Measurements from ENCODE around the gene ZNF605. TPM values are rescaled to one million over a fixed set of nuclear protein-coding genes. Genes with fewer than 3 reads are reported as not detected.

The ZNF605 gene
- total and polyA plus RNA-seq, 10 of the 15 experiments (the other 5 are each of a cell fraction or from before 2014, with no cell fraction given) = 0.95 to 4.8 (median 2.5) TPM

GRCh38 chr12:132869551-132869950 lies 86.6 kb downstream of the ZNF605 start (continued):
- no peak for TF ChIP-seq NRF1 (conservative IDR thresholded peaks at IDR 0.05; ENCODE audit: low read depth, low read length)

Small RNA genes lying within 50 kb of the gene (small RNA-seq; reads per million reads assigned to genes)
- not detected for gene RNU4ATAC12P

Other genes with a start within 250 kb of the ZNF605 start
Only the 7 nearest of the 10 such genes appear.
- gene GOLGA3, start 127.4 kb downstream of the ZNF605 start, total RNA-seq (2014; rRNA removed) = 30.5 and 33.2 TPM in 2 replicates
- 17.4 and 18.6 TPM in 2 replicates for gene GOLGA3, start 127.4 kb downstream of the ZNF605 start, total RNA-seq (2014; rRNA removed; fragmentation: Illumina TruSeq; extraction: Trizol)
- 36.3 and 42.7 TPM in 2 replicates for gene GOLGA3, start 127.4 kb downstream of the ZNF605 start, total RNA-seq (2021)
- gene GOLGA3, start 127.4 kb downstream of the ZNF605 start, polyA plus RNA-seq (2011; rRNA removed) = 5.7 and 9.7 TPM in 2 replicates
- gene GOLGA3, start 127.4 kb downstream of the ZNF605 start, polyA plus RNA-seq (2014; fragmentation: Illumina TruSeq; extraction: Trizol) = 4.6 and 8.3 TPM in 2 replicates
- gene GOLGA3, start 127.4 kb downstream of the ZNF605 start, polyA plus RNA-seq (2014; fragmentation: Nextera tagmentation; extraction: Ambion mirVana) = 1 to 10 TPM; 2.0 to 3.7 TPM
- 16.0 and 21.5 TPM in 2 replicates for gene GOLGA3, start 127.4 kb downstream of the ZNF605 start, polyA plus RNA-seq (2014; rRNA removed)
- gene GOLGA3, start 127.4 kb downstream of the ZNF605 start, polyA plus RNA-seq (2016; fragmentation: Nextera tagmentation; extraction: Ambion mirVana) = 10 to 100 TPM; 14.4 to 16.8 TPM
- gene CHFR, start 68.7 kb downstream of the ZNF605 start, total RNA-seq (2014; rRNA removed) = 33.6 and 42.0 TPM in 2 replicates
- 26.3 and 28.8 TPM in 2 replicates for gene CHFR, start 68.7 kb downstream of the ZNF605 start, total RNA-seq (2014; rRNA removed; fragmentation: Illumina TruSeq; extraction: Trizol)
- gene CHFR, start 68.7 kb downstream of the ZNF605 start, total RNA-seq (2021) = 40.9 and 43.4 TPM in 2 replicates
- 49.4 and 50.1 TPM in 2 replicates for gene CHFR, start 68.7 kb downstream of the ZNF605 start, polyA plus RNA-seq (2011; rRNA removed)
- gene CHFR, start 68.7 kb downstream of the ZNF605 start, polyA plus RNA-seq (2014; fragmentation: Illumina TruSeq; extraction: Trizol) = 30.8 and 40.0 TPM in 2 replicates
- 1 to 10 TPM; 1.1 to 2.1 TPM for gene CHFR, start 68.7 kb downstream of the ZNF605 start, polyA plus RNA-seq (2014; fragmentation: Nextera tagmentation; extraction: Ambion mirVana)
- gene CHFR, start 68.7 kb downstream of the ZNF605 start, polyA plus RNA-seq (2014; rRNA removed) = 45.1 and 47.3 TPM in 2 replicates
- gene CHFR, start 68.7 kb downstream of the ZNF605 start, polyA plus RNA-seq (2016; fragmentation: Nextera tagmentation; extraction: Ambion mirVana) = 10 to 100 TPM; 21.1 to 23.7 TPM
- gene ZNF26, start 30.1 kb upstream of the ZNF605 start, total RNA-seq (2014; rRNA removed) = 7.2 and 17.1 TPM in 2 replicates
- gene ZNF26, start 30.1 kb upstream of the ZNF605 start, total RNA-seq (2014; rRNA removed; fragmentation: Illumina TruSeq; extraction: Trizol) = 8.6 and 9.1 TPM in 2 replicates
- 13.4 and 14.1 TPM in 2 replicates for gene ZNF26, start 30.1 kb upstream of the ZNF605 start, total RNA-seq (2021)
- 11.0 and 16.5 TPM in 2 replicates for gene ZNF26, start 30.1 kb upstream of the ZNF605 start, polyA plus RNA-seq (2011; rRNA removed)
- gene ZNF26, start 30.1 kb upstream of the ZNF605 start, polyA plus RNA-seq (2014; fragmentation: Illumina TruSeq; extraction: Trizol) = 5.7 and 7.4 TPM in 2 replicates
- gene ZNF26, start 30.1 kb upstream of the ZNF605 start, polyA plus RNA-seq (2014; fragmentation: Nextera tagmentation; extraction: Ambion mirVana) = 1 to 10 TPM in 1 of 2 experiments, under 1 TPM in 1; 1.00 to 1.4 TPM
- gene ZNF26, start 30.1 kb upstream of the ZNF605 start, polyA plus RNA-seq (2014; rRNA removed) = 15.4 and 17.1 TPM in 2 replicates
- 10 to 100 TPM in 1 of 2 experiments, 1 to 10 TPM in 1; 9.9 to 11.5 TPM for gene ZNF26, start 30.1 kb upstream of the ZNF605 start, polyA plus RNA-seq (2016; fragmentation: Nextera tagmentation; extraction: Ambion mirVana)
- 14.9 and 18.7 TPM in 2 replicates for gene ZNF84, start 81.2 kb upstream of the ZNF605 start, total RNA-seq (2014; rRNA removed)
- 25.7 and 26.1 TPM in 2 replicates for gene ZNF84, start 81.2 kb upstream of the ZNF605 start, total RNA-seq (2014; rRNA removed; fragmentation: Illumina TruSeq; extraction: Trizol)
- 16.2 and 19.8 TPM in 2 replicates for gene ZNF84, start 81.2 kb upstream of the ZNF605 start, total RNA-seq (2021)
- 35.3 and 53.8 TPM in 2 replicates for gene ZNF84, start 81.2 kb upstream of the ZNF605 start, polyA plus RNA-seq (2011; rRNA removed)
- 21.7 and 26.0 TPM in 2 replicates for gene ZNF84, start 81.2 kb upstream of the ZNF605 start, polyA plus RNA-seq (2014; fragmentation: Illumina TruSeq; extraction: Trizol)
- gene ZNF84, start 81.2 kb upstream of the ZNF605 start, polyA plus RNA-seq (2014; fragmentation: Nextera tagmentation; extraction: Ambion mirVana) = 10 to 100 TPM; 10.4 to 11.9 TPM
- 14.0 and 14.6 TPM in 2 replicates for gene ZNF84, start 81.2 kb upstream of the ZNF605 start, polyA plus RNA-seq (2014; rRNA removed)
- gene ZNF84, start 81.2 kb upstream of the ZNF605 start, polyA plus RNA-seq (2016; fragmentation: Nextera tagmentation; extraction: Ambion mirVana) = 10 to 100 TPM; 16.2 to 17.0 TPM
- gene ZNF140, start 124.6 kb upstream of the ZNF605 start, total RNA-seq (2014; rRNA removed) = 17.7 and 23.7 TPM in 2 replicates
- 15.3 TPM in 2 replicates for gene ZNF140, start 124.6 kb upstream of the ZNF605 start, total RNA-seq (2014; rRNA removed; fragmentation: Illumina TruSeq; extraction: Trizol)
- gene ZNF140, start 124.6 kb upstream of the ZNF605 start, total RNA-seq (2021) = 11.1 and 11.5 TPM in 2 replicates
- gene ZNF140, start 124.6 kb upstream of the ZNF605 start, polyA plus RNA-seq (2011; rRNA removed) = 21.2 and 30.5 TPM in 2 replicates
- 14.7 and 18.2 TPM in 2 replicates for gene ZNF140, start 124.6 kb upstream of the ZNF605 start, polyA plus RNA-seq (2014; fragmentation: Illumina TruSeq; extraction: Trizol)
- gene ZNF140, start 124.6 kb upstream of the ZNF605 start, polyA plus RNA-seq (2014; fragmentation: Nextera tagmentation; extraction: Ambion mirVana) = 1 to 10 TPM; 6.8 to 7.4 TPM
- 9.2 TPM in 2 replicates for gene ZNF140, start 124.6 kb upstream of the ZNF605 start, polyA plus RNA-seq (2014; rRNA removed)
- gene ZNF140, start 124.6 kb upstream of the ZNF605 start, polyA plus RNA-seq (2016; fragmentation: Nextera tagmentation; extraction: Ambion mirVana) = 10 to 100 TPM; 14.6 to 15.9 TPM
- gene ZNF891, start 174.0 kb upstream of the ZNF605 start, total RNA-seq (2014; rRNA removed) = 0.85 and 1.0 TPM in 2 replicates
- gene ZNF891, start 174.0 kb upstream of the ZNF605 start, total RNA-seq (2014; rRNA removed; fragmentation: Illumina TruSeq; extraction: Trizol) = 1.1 and 1.2 TPM in 2 replicates
- 0.74 and 0.90 TPM in 2 replicates for gene ZNF891, start 174.0 kb upstream of the ZNF605 start, total RNA-seq (2021)
- gene ZNF891, start 174.0 kb upstream of the ZNF605 start, polyA plus RNA-seq (2011; rRNA removed) = 0.80 and 1.4 TPM in 2 replicates
- gene ZNF891, start 174.0 kb upstream of the ZNF605 start, polyA plus RNA-seq (2014; fragmentation: Illumina TruSeq; extraction: Trizol) = 0.79 and 1.1 TPM in 2 replicates
- gene ZNF891, start 174.0 kb upstream of the ZNF605 start, polyA plus RNA-seq (2014; fragmentation: Nextera tagmentation; extraction: Ambion mirVana) = under 1 TPM; 0.20 to 0.29 TPM
- 0.59 and 0.66 TPM in 2 replicates for gene ZNF891, start 174.0 kb upstream of the ZNF605 start, polyA plus RNA-seq (2014; rRNA removed)
- under 1 TPM; 0.28 to 0.45 TPM for gene ZNF891, start 174.0 kb upstream of the ZNF605 start, polyA plus RNA-seq (2016; fragmentation: Nextera tagmentation; extraction: Ambion mirVana)
- gene ZNF10, start 174.3 kb upstream of the ZNF605 start, total RNA-seq (2014; rRNA removed) = 3.4 and 3.5 TPM in 2 replicates
- 2.7 and 3.8 TPM in 2 replicates for gene ZNF10, start 174.3 kb upstream of the ZNF605 start, total RNA-seq (2014; rRNA removed; fragmentation: Illumina TruSeq; extraction: Trizol)
- gene ZNF10, start 174.3 kb upstream of the ZNF605 start, total RNA-seq (2021) = 3.2 and 4.1 TPM in 2 replicates
- 2.1 and 2.4 TPM in 2 replicates for gene ZNF10, start 174.3 kb upstream of the ZNF605 start, polyA plus RNA-seq (2011; rRNA removed)
- gene ZNF10, start 174.3 kb upstream of the ZNF605 start, polyA plus RNA-seq (2014; fragmentation: Illumina TruSeq; extraction: Trizol) = 3.3 and 3.9 TPM in 2 replicates
- gene ZNF10, start 174.3 kb upstream of the ZNF605 start, polyA plus RNA-seq (2014; fragmentation: Nextera tagmentation; extraction: Ambion mirVana) = 1 to 10 TPM; 1.8 to 2.5 TPM
- 2.6 and 4.2 TPM in 2 replicates for gene ZNF10, start 174.3 kb upstream of the ZNF605 start, polyA plus RNA-seq (2014; rRNA removed)
- 1 to 10 TPM; 1.7 to 2.6 TPM for gene ZNF10, start 174.3 kb upstream of the ZNF605 start, polyA plus RNA-seq (2016; fragmentation: Nextera tagmentation; extraction: Ambion mirVana)

Measured in GM12878 (cell line).